Measurements from ENCODE around the gene RAB6B. TPM values are rescaled to one million over a fixed set of nuclear protein-coding genes. Genes with fewer than 3 reads are reported as not detected.

The RAB6B gene
- total RNA-seq, 2 donors from 2014 or later, result 0.16 to 2.2 TPM

- DNase-seq (ENCODE audit: low spot score in 2 of 2) (no peak), ATAC-seq (no peak)
- no peaks in the 10 kb centered on the region for H3K9me3 Mint-ChIP-seq
- H3K36me3 Mint-ChIP-seq, result peaks cover 0 to 5% of the 10 kb centered on the region in 2 donors
- H3K27ac Mint-ChIP-seq, result no peak overlapping the region
These were observed 20.3 kb upstream of the RAB6B start for GRCh38 chr3:133915685-133916658.

DNA sequence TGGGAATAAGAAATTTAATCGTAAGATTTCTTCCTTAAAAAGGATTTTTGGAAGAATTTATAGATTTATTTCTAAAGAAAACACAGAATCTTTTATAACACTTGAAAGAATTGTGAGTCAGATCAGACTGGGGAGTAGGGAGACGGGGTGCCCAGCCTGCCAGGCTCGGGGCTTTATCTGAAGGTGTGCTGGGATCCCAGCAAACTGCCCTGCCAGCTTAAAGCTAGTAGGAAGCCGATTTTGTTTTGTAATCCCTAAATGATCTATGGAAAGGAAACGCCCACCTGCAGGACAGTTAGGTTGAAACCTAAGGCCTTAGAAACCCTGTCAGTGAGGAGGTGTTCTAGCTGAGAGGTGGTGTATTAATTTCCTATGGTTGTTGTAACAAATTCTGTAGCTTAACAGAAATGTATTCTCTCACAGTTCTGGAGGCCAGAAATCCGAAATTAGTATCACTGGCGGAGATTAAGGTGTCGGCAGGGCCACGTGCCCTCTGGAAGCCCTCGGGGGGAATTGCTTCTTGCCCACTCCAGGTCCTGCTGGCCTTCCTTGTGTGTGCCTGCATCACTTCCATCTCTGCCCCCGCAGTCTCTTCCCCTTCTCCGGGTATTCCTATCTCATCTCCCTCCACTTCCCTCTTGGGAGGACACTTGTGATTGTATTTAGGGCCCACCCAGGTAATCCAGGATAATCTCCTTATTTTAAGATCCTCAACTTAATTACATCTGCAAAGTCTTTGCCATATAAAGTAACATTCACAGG is 19.3 kb upstream of the RAB6B start:
- ATAC-seq (no peak), DNase-seq (ENCODE audit: low spot score in 2 of 2) (no peak)
- Mint-ChIP-seq H3K27ac (no peak overlapping the region), H3K36me3 (peaks cover 0 to 5% of the 10 kb centered on the region in 2 donors), H3K9me3 (no peaks in the 10 kb centered on the region)

DNA sequence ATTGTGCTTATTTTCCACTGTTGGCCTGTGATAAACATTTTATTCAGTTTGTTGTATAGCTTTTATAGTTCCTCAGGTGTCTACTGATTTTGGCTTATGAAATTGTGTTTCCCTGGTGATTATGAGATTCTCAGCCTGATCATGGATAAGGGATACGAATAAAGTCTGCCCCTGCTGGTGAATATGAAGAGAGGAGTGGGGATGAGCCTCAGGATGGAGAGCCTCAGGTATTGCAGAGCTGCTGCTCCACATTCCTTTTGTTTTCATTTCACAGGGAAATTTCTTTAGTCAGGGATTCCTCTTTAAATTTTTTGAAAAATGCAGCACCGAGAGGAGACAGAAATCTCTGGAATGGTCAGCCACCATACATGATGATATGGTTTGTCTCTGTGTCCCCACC is 14.7 kb upstream of the RAB6B start:
- DNase-seq (ENCODE audit: low spot score in 2 of 2) (no peak), ATAC-seq (no peak)
- H3K27ac Mint-ChIP-seq, result no peak overlapping the region
- H3K9me3 Mint-ChIP-seq, result no peaks in the 10 kb centered on the region
- H3K36me3 Mint-ChIP-seq, result no peaks in the 10 kb centered on the region

DNA sequence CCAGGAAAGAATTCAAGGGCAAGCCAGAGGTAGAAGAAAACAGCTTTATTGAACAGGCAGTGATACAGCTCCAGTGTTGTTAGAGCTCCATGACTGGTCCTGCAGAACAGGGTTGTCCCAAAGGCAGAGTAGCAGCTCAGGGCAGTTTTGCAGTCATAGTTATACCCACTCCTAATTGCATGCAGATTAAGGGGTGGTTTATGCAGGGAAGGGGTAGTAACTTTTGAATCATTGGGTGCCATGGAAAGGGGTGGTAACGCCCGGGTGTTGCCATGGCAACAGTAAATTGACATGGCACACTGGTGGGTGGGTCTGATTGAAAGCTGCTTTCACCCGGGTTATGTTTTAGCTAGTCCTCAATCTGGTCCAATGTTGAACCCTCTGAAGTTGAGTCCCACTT is 9.7 kb upstream of the RAB6B start:
- no peak for ATAC-seq
- DNase-seq (ENCODE audit: low spot score in 2 of 2), result no peak
- H3K27ac Mint-ChIP-seq, result no peak overlapping the region
- H3K9me3 Mint-ChIP-seq, result peaks cover 0 to 6% of the 10 kb centered on the region in 2 donors
- no peaks in the 10 kb centered on the region for H3K36me3 Mint-ChIP-seq

DNA sequence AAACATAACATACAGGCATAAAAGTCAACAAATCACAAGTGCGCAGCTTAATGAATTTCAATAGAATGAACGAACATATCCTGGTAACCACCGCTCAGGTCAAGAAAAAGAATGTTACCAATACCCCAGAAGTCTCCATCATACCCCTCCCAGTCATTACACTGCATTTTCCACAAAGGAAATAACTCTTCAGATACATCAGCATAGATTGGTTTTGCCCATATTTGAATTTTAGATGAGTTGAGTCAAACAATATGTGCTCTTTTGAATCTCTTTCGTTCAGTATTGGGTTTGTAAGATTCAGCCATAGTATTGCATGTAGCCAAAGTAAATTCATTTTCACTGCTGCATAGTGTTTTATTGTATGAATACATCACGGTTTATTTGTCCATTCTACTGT is 6.2 kb upstream of the RAB6B start:
- no peak overlapping the region for H3K27ac Mint-ChIP-seq
- DNase-seq (ENCODE audit: low spot score in 2 of 2), result no peak
- H3K9me3 Mint-ChIP-seq, result peaks cover 0 to 6% of the 10 kb centered on the region in 2 donors
- no peak for ATAC-seq
- no peaks in the 10 kb centered on the region for H3K36me3 Mint-ChIP-seq

GRCh38 chr3:133901083-133901482 is 5.4 kb upstream of the RAB6B start:
- Mint-ChIP-seq H3K9me3 (peaks cover 0 to 6% of the 10 kb centered on the region in 2 donors), H3K36me3 (no peaks in the 10 kb centered on the region), H3K27ac (no peak overlapping the region)
- no peak for DNase-seq (ENCODE audit: low spot score in 2 of 2)
- ATAC-seq, result no peak

GRCh38 chr3:133899311-133899710 is 3.6 kb upstream of the RAB6B start:
- DNase-seq (ENCODE audit: low spot score in 2 of 2) (no peak), ATAC-seq (no peak)
- Mint-ChIP-seq H3K9me3 (peaks cover 0 to 6% of the 10 kb centered on the region in 2 donors), H3K27ac (no peak overlapping the region), H3K36me3 (no peaks in the 10 kb centered on the region)

GRCh38 chr3:133897547-133897946 is 1.9 kb upstream of the RAB6B start:
- H3K27ac Mint-ChIP-seq, result no peak overlapping the region
- no peaks in the 10 kb centered on the region for H3K36me3 Mint-ChIP-seq
- DNase-seq (ENCODE audit: low spot score in 2 of 2) (no peak), ATAC-seq (no peak)
- no peaks in the 10 kb centered on the region for H3K9me3 Mint-ChIP-seq

- no peak overlapping the region for H3K27ac Mint-ChIP-seq
These were observed 500 bp upstream of the RAB6B start for GRCh38 chr3:133896002-133896761.

GRCh38 chr3:133894353-133895207 is 1.1 kb downstream of the RAB6B start:
- ATAC-seq (peak in 1 of 2 donors; percentile 22), DNase-seq (ENCODE audit: low spot score in 2 of 2) (no peak)
- Mint-ChIP-seq H3K9me3 (no peaks in the 10 kb centered on the region), H3K27ac (no peak overlapping the region), H3K36me3 (no peaks in the 10 kb centered on the region)

More at GRCh38 chr3:133896002-133896761, 500 bp upstream of the RAB6B start:
- DNase-seq (ENCODE audit: low spot score in 2 of 2) (no peak), ATAC-seq (peak in 1 of 2 donors; percentile 42)
- H3K36me3 Mint-ChIP-seq, result no peaks in the 10 kb centered on the region
- no peaks in the 10 kb centered on the region for H3K9me3 Mint-ChIP-seq

- Mint-ChIP-seq H3K9me3 (no peaks in the 10 kb centered on the region), H3K36me3 (no peaks in the 10 kb centered on the region), H3K27ac (no peak overlapping the region)
- ATAC-seq (no peak), DNase-seq (ENCODE audit: low spot score in 2 of 2) (no peak)
These were observed 1.9 kb downstream of the RAB6B start for GRCh38 chr3:133893683-133894352.

DNA sequence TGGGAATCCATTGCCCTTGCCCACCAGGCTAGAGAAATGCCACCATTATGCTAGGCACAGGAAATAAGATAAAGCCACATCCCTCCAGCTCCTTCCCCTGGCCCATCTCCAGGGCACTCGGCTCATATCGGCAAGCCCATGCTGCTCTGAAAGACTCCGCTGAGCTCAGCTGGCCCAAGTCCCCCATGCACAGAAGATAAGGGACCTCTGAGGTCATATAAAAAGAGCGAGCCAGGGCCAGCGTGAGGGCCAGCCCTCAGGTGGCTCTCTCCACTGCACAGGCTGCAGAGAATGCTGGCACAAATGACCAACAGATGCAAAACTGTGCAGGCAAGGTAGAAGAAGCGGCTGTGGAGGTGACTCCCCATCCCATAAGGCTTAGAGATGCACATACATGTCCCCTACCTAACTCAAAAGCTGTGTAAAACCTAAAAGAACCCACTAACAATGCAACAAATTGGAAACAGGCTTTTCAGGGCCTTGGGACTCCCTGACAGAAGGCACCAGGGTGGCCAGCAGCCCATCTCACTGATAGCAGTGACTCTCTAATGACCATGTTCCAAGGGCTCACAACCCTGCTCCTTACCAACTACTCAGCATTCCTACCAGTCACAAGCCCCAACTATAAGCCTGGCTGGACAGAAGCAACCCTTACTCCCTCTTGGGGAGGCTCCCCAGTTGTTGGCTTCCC is 3.0 kb downstream of the RAB6B start:
- Mint-ChIP-seq H3K9me3 (no peaks in the 10 kb centered on the region), H3K36me3 (no peaks in the 10 kb centered on the region), H3K27ac (no peak overlapping the region)
- ATAC-seq (no peak), DNase-seq (ENCODE audit: low spot score in 2 of 2) (no peak)

DNA sequence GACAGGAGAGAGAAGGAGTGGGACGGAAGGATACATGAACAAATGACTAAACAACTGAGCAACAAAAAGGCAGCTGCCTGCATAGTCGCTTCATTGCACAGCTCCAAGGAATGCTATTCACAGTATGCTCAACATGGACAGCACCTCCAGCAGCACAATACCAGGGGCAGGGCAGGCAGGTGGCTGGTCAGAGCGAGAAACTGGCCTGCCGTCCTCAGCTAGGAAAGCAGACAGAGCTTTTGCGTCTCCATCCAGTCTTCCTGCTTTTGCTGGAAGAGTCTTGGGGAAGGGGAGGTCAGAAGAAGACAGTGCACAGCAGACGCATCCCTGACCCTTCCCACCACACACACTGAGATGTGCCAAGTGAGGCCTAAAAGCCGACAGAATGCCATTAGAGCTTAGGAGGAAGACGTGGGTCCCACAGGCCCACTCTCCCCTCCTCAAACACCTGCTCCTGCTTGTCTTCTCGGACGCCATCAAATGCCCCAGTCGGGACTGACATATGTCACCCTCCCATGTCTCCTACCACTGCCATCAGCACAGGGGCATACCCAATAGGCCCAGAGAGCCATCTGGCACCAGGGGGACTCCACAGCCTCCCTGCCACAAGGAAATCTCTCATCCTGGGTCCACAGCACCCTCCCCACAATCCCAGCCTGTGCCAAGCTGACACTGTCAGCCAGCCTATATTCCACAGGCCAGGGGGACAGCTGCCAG is 3.9 kb downstream of the RAB6B start:
- H3K27ac Mint-ChIP-seq, result no peak overlapping the region
- no peaks in the 10 kb centered on the region for H3K36me3 Mint-ChIP-seq
- H3K9me3 Mint-ChIP-seq, result no peaks in the 10 kb centered on the region
- ATAC-seq (no peak), DNase-seq (ENCODE audit: low spot score in 2 of 2) (no peak)

DNA sequence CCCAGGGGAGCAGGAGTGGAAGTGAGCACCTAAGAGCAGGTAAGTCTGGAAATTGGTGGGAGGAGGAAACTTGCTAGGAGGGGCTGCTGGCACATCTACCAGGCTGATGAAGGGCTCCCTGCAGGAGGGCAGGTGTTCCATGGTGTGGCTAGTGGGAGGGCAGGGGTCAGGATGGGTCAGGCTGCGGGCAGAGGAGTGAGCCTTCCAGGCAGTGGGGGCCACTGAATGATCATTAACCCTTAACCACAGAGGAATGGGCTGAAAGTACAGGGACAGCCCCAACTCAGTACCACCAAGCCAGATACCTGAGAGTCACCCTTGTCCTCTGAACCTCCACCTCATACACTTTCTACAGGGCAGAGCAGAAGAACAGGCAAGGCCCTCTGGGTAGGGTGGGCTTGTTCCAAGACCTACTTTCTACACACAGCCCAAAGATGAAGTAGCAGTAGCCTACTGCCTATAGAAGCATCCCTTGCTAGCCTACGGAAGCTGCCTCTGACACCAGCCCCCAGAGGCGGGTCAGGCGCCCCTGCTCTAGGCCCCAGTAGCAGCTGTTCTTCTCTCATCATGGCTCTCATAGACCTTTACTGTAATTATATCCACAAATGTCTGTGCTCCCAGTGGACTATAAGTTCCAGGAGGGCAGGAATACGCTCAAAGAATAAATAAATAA is 4.6 kb downstream of the RAB6B start:
- no peak overlapping the region for H3K27ac Mint-ChIP-seq

More for the DNA sequence above, 4.6 kb downstream of the RAB6B start:
- DNase-seq (ENCODE audit: low spot score in 2 of 2) (no peak), ATAC-seq (no peak)
- Mint-ChIP-seq H3K9me3 (no peaks in the 10 kb centered on the region), H3K36me3 (no peaks in the 10 kb centered on the region)

Measured in activated naive CD4-positive, alpha-beta T cell treated with anti-CD3 and anti-CD28 coated beads, Interleukin-2, amount 50 U/mL, for 72 hours (primary cell).